Activated B cell treated with CpG ODN at 0.5 μM for 24 hours (primary cell): ENCODE data around the gene PPP6R2. TPM values are rescaled to one million over a fixed set of nuclear protein-coding genes. Genes with fewer than 3 reads are reported as not detected.
A peak's percentile ranks its signal among the peaks of the same experiment; 100 is the strongest.

ENCODE experiments used
- ATAC-seq: fragments of 200-7000 bp; cut with Tn5 transposase; one replicate; pipeline ENCODE4 v1.10.0; 2021; ENCODE audit warnings: low read depth, mild to moderate bottlenecking, moderate library complexity
- CTCF ChIA-PET: fragments of 350-600 bp; sonication (Branson Sonifier 250); formaldehyde crosslinking; loops from one replicate; lab custom pipeline; 2021; ENCODE audit warnings: antibody characterized with exemption; lab: Charles Lee
- POLR2A ChIA-PET: fragments of 350-600 bp; sonication (Branson Sonifier 250); formaldehyde crosslinking; loops from one replicate; lab custom pipeline; 2021; ENCODE audit warnings: antibody characterized with exemption; lab: Charles Lee
- DNase-seq: peaks from one replicate; pipeline ENCODE4 v3.0.0; 2022
- H3K27ac Mint-ChIP-seq: one replicate; pipeline ENCODE4 v1.8.0; 2020; ENCODE audit warnings: mixed read lengths
- H3K27me3 Mint-ChIP-seq: one replicate; pipeline ENCODE4 v1.8.0; 2021; ENCODE audit warnings: mixed read lengths
- H3K36me3 Mint-ChIP-seq: one replicate; pipeline ENCODE4 v1.8.0; 2021; ENCODE audit warnings: low read depth, mixed read lengths
- H3K4me1 Mint-ChIP-seq: one replicate; pipeline ENCODE4 v1.8.0; 2021; ENCODE audit warnings: mixed read lengths
- H3K4me3 Mint-ChIP-seq: one replicate; pipeline ENCODE4 v1.8.0; 2020; ENCODE audit warnings: mild to moderate bottlenecking, mixed read lengths
- H3K9me3 Mint-ChIP-seq: one replicate; pipeline ENCODE4 v1.8.0; 2020; ENCODE audit warnings: mixed read lengths
- intact Hi-C: fragments of 100-400 bp; cut with micrococcal nuclease; formaldehyde crosslinking; loops from one replicate; pipeline ENCODE4 v1.15.1; 2024
- total RNA-seq: library from RNA; stranded (reverse); gene quantifications from 2 replicates; pipeline ENCODE4 v1.2.3, GENCODE V29; 2022
- TF ChIP-seq, protein P1 (sequence below): fragments of 200-600 bp; IDR thresholded peaks from one replicate; pipeline ENCODE4 v1.8.0; 2022; ENCODE audit warnings: antibody characterized with exemption, mild to moderate bottlenecking

The PPP6R2 gene
- total RNA-seq, 1 donor from 2014 or later: 77.3 TPM

DNA sequence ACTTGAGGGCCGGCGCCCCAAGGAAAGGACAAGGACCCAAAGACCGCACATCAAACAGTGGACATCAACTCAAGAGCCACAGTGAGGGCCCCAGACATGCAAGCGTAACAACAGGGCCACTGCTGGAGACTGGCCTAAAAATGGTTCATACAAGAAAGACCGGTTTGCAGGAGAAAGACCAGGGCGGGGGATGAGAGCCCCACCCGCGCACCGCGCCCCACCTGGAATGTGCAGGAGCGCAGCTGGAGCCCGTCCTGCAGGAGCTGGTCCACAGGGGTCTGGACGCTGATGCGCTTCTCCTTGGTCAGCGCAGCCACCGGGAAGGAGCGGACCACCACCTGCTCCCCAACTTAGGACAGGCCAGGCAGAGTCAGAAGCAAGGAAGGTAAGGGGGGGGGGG, 117.8 kb downstream of the PPP6R2 start:
- Mint-ChIP-seq H3K4me3 (no peak overlapping the region), H3K4me1 (no peaks in the 10 kb centered on the region), H3K9me3 (no peaks in the 10 kb centered on the region), H3K36me3 (peaks cover 78% of the 10 kb centered on the region), H3K27me3 (no peaks in the 10 kb centered on the region), H3K27ac (no peak overlapping the region)
- DNase-seq: no peak
- CTCF ChIA-PET: interaction anchor here (1.0 kb wide), 1 partner anchor 65 kb away, joined by 3 read pairs; the partner anchor contains the start of gene SCO2
- ATAC-seq: no peak
- TF ChIP-seq, protein P1, sequence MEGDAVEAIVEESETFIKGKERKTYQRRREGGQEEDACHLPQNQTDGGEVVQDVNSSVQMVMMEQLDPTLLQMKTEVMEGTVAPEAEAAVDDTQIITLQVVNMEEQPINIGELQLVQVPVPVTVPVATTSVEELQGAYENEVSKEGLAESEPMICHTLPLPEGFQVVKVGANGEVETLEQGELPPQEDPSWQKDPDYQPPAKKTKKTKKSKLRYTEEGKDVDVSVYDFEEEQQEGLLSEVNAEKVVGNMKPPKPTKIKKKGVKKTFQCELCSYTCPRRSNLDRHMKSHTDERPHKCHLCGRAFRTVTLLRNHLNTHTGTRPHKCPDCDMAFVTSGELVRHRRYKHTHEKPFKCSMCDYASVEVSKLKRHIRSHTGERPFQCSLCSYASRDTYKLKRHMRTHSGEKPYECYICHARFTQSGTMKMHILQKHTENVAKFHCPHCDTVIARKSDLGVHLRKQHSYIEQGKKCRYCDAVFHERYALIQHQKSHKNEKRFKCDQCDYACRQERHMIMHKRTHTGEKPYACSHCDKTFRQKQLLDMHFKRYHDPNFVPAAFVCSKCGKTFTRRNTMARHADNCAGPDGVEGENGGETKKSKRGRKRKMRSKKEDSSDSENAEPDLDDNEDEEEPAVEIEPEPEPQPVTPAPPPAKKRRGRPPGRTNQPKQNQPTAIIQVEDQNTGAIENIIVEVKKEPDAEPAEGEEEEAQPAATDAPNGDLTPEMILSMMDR: no peak
- intact Hi-C loops: no loop called here
- POLR2A ChIA-PET: interaction anchor here (0.7 kb wide), 1 partner anchor 9 kb away, joined by 4 read pairs; no protein-coding TSS in a partner anchor

DNA sequence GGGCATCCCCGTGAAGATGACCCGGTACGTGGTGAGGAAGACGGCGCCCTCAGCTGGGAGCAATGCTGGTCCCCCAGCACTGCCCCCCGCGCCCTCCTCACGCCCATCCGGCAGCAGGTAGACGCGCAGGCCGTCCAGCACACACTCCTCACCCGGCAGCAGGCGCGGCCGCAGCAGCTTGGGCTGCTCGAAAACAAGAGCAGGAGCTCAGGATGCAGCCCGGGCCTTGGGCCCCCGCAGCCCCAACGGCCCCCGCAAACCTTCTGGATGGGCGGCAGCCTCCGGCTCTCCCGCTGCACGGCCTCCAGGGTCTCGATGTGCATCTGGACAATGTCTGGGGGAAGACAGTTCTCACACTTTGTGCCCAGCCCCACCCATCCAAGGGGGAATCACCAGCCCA, 118.4 kb downstream of the PPP6R2 start:
- Mint-ChIP-seq H3K27me3 (no peaks in the 10 kb centered on the region), H3K4me3 (no peak overlapping the region), H3K27ac (no peak overlapping the region), H3K9me3 (no peaks in the 10 kb centered on the region), H3K36me3 (peaks cover 81% of the 10 kb centered on the region), H3K4me1 (no peaks in the 10 kb centered on the region)
- intact Hi-C loops: no loop called here
- POLR2A ChIA-PET: interaction anchor here (0.7 kb wide), 1 partner anchor 9 kb away, joined by 4 read pairs; no protein-coding TSS in a partner anchor
- TF ChIP-seq, protein P1: no peak
- CTCF ChIA-PET: no interaction called here
- ATAC-seq (no peak), DNase-seq (no peak)

- ATAC-seq: no peak
- Mint-ChIP-seq H3K27ac (no peak overlapping the region), H3K36me3 (peaks cover 81% of the 10 kb centered on the region), H3K4me1 (peaks cover 4% of the 10 kb centered on the region), H3K27me3 (no peaks in the 10 kb centered on the region), H3K4me3 (no peak overlapping the region), H3K9me3 (no peaks in the 10 kb centered on the region)
- ChIA-PET POLR2A (no interaction called here), CTCF (no interaction called here)
- intact Hi-C loops: no loop called here
- TF ChIP-seq, protein P1: no peak
- DNase-seq: no peak
Measured at GRCh38 chr22:50461979-50462540, 118.9 kb downstream of the PPP6R2 start.

GRCh38 chr22:50463188-50463900, 120.2 kb downstream of the PPP6R2 start:
- no peak for ATAC-seq
- H3K27me3 Mint-ChIP-seq: no peaks in the 10 kb centered on the region
- CTCF ChIA-PET: no interaction called here
- peaks cover 78% of the 10 kb centered on the region for H3K36me3 Mint-ChIP-seq
- POLR2A ChIA-PET: no interaction called here
- peaks cover 10% of the 10 kb centered on the region for H3K4me1 Mint-ChIP-seq
- intact Hi-C loops: no loop called here
- DNase-seq: no peak
- TF ChIP-seq, protein P1: no peak
- no peaks in the 10 kb centered on the region for H3K9me3 Mint-ChIP-seq
- H3K4me3 Mint-ChIP-seq: no peak overlapping the region
- peak overlapping the region; percentile 42 for H3K27ac Mint-ChIP-seq

DNA sequence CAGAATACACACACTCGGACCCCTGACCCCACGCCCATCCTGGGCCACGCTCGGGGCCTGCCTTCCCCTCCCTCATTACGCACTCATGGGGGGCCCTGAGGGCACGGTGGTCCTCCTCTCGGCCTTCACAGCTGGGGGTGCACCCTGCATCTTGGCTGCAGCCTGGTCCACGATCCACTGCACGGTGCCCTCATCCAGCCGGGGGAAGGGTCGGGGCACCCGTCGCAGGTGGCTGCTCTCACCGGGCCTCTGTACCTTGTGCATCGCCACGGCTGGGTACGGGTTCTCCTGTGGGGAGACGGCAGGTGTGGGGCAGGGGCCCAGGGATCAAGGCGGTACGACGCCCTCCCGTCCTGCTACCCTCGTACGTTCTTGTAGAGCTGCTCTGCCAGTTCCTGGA, 121.3 kb downstream of the PPP6R2 start:
- no peak overlapping the region for H3K4me3 Mint-ChIP-seq
- CTCF ChIA-PET: no interaction called here
- POLR2A ChIA-PET: no interaction called here
- H3K36me3 Mint-ChIP-seq: peaks cover 68% of the 10 kb centered on the region
- TF ChIP-seq, protein P1: no peak
- H3K27ac Mint-ChIP-seq: no peak overlapping the region
- H3K4me1 Mint-ChIP-seq: peaks cover 21% of the 10 kb centered on the region
- ATAC-seq (no peak), DNase-seq (no peak)
- intact Hi-C loops: no loop called here
- H3K9me3 Mint-ChIP-seq: no peaks in the 10 kb centered on the region
- no peaks in the 10 kb centered on the region for H3K27me3 Mint-ChIP-seq
